Thyroid gland (tissue), 4 donors: ENCODE measurements around the gene EFCAB6. TPM values are rescaled to one million over a fixed set of nuclear protein-coding genes. Genes with fewer than 3 reads are reported as not detected.

Source experiments
- DNase-seq, 2 donors: peaks; one replicate each; pipeline ENCODE4 v3.0.0-alpha.2; 2019
- H3K27ac ChIP-seq, 3 donors: fragments of 200-600 bp; sonication (generic); 1 replicate in 2 of 3; 2 replicates in 1 of 3; pipeline ENCODE4 v1.5.1; 2016 to 2019; ENCODE audit warnings: mild to moderate bottlenecking in 1 of 3, moderate library complexity in 1 of 3
- H3K27me3 ChIP-seq: fragments of 200-600 bp; sonication (generic); one replicate; pipeline ENCODE4 v1.5.1; 2019
- H3K36me3 ChIP-seq, 2 donors: fragments of 200-600 bp; sonication (generic); one replicate each; pipeline ENCODE4 v1.5.1; 2016 to 2019
- H3K4me1 ChIP-seq, 2 donors: fragments of 200-600 bp; sonication (generic); one replicate each; pipeline ENCODE4 v1.5.1; 2017 to 2019
- H3K4me3 ChIP-seq, 3 donors: fragments of 200-600 bp; sonication (generic); replicated peaks in 1 of 3; 1 replicate in 2 of 3; 2 replicates in 1 of 3; pipeline ENCODE4 v1.5.1; 2016; ENCODE audit warnings: mild to moderate bottlenecking in 1 of 3
- H3K9me3 ChIP-seq: fragments of 200-600 bp; sonication (generic); one replicate; pipeline ENCODE4 v1.5.1; 2017
- POLR2A ChIP-seq, 2 donors: fragments of 450-650 bp; IDR thresholded peaks; one replicate each; pipeline ENCODE4 v1.6.1; 2017; ENCODE audit warnings: antibody characterized with exemption in 2 of 2, mild to moderate bottlenecking in 2 of 2, moderate library complexity in 1 of 2
- WGBS, 2 donors: methylation state at CpG; one replicate each; pipeline ENCODE4 v1.1.5; 2017; 5-methylcytosine and 5-hydroxymethylcytosine counted together
- intact Hi-C: fragments of 100-400 bp; cut with DNase I; formaldehyde crosslinking; loops from one replicate; pipeline ENCODE4 v1.15.1; 2023
- total RNA-seq, 4 donors: library from RNA; depleted of rRNA; stranded (reverse); fragments of >200 nt; gene quantifications; one replicate each; pipeline ENCODE4 v1.2.3, GENCODE V29; 2016
- TF ChIP-seq, protein P1 (sequence below), 6 experiments: fragments of 200-600 bp in 3 of 6; fragments of 450-650 bp in 3 of 6; sonication (generic) in 3 of 6; IDR thresholded peaks; one replicate each; pipeline ENCODE4 v1.5.1; 2016 to 2019; ENCODE audit warnings: antibody characterized with exemption in 6 of 6, mild to moderate bottlenecking in 2 of 6, inconsistent platforms in 1 of 6, moderate library complexity in 1 of 6

The EFCAB6 gene
- total RNA-seq, 4 donors from 2014 or later: 10.9 to 26.1 (median 14.1) TPM

DNA sequence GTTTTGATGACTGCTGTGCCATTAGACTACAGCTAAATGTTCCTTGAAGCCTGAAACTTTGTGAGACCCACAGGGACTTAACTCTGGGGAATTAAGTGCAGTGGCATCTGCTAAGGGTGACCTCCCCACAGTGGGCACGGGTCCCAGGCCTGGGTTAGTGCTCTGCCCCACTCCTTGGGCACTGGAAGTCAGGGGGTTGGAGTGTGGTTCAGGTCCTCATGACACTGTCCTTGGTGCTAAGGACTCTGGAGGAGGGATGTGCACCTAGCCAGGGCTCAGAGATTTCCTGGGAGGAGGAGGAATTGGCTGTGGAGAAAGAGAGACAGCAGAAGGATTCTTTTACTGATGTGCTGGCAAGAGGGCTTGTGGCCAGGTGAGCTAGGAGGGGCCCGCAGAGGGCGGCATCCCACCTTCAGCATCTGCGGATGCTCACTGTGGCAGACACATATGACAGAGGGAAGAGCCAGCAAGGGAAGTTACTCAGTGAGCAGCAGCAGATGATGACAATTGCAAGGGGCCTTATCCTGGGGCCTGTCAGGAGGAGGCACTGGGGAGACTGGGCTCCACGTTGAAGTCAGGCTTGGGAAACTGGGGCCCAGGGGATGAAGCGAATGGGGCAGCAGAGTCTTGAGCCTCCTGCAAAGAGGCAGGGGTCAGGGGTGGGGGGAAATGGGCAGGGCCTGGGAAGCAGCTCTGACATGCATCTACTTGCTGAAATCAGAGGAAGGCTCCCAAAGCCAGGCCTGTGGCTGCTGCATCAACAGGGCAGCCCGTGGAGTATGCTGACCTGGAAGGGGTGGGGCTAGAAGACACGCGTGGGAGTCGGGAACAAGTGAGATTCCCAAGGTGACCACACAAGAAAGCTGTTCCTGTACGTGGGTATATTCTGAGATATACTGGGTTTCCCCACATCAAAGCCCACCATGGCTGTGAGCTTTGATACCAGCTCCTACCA lies 256.3 kb downstream of the EFCAB6 start:
- no peak for TF ChIP-seq POLR2A (IDR thresholded peaks at IDR 0.05)
- no peak for DNase-seq
- Histone ChIP-seq H3K36me3 (no peaks in the 10 kb centered on the region), H3K4me3 (no peak overlapping the region), H3K27me3 (no peaks in the 10 kb centered on the region), H3K9me3 (no peaks in the 10 kb centered on the region), H3K4me1 (no peaks in the 10 kb centered on the region), H3K27ac (no peak overlapping the region)
- WGBS, 2 donors: 81 to 82% methylated on average over 11 of the region's 11 CpGs
- intact Hi-C loops: no loop called here

DNA sequence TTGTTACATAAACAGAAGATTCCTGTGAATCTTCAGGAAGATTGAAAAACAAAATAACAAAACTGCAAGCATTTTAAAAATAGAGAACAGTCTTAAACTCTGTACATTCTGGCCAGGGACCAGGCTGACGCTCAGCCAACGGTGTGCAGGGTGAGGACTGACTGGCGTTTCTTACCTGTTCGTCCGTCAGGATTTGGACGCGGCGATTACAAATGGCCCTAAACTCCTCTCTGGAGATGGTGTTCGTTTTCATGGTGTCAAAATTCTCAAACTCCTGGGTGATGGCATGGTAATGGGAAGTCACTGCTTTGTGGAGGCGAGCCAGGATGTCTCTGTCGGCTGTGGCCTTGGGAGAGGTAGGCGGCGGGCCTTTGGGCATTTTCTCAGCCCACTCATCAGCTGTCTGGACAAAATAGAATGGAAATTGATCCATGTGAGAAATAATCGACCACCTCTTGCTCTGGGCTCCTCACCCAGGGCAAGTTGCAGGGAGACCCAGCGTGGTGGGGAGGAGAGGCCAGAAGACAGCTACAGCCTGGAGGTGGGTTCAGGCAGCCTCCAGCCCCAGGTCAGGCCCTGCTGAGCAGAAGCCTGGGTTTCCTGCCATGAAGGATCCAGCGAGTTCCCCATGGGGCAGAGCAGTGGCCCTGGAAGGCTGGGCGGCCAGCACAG lies 257.3 kb downstream of the EFCAB6 start:
- H3K4me3 ChIP-seq: no peak overlapping the region
- no peaks in the 10 kb centered on the region for H3K36me3 ChIP-seq
- H3K4me1 ChIP-seq: no peaks in the 10 kb centered on the region
- H3K27ac ChIP-seq: no peak overlapping the region
- H3K27me3 ChIP-seq: no peaks in the 10 kb centered on the region
- H3K9me3 ChIP-seq: no peaks in the 10 kb centered on the region
- intact Hi-C loops: no loop called here
- TF ChIP-seq, protein P1, sequence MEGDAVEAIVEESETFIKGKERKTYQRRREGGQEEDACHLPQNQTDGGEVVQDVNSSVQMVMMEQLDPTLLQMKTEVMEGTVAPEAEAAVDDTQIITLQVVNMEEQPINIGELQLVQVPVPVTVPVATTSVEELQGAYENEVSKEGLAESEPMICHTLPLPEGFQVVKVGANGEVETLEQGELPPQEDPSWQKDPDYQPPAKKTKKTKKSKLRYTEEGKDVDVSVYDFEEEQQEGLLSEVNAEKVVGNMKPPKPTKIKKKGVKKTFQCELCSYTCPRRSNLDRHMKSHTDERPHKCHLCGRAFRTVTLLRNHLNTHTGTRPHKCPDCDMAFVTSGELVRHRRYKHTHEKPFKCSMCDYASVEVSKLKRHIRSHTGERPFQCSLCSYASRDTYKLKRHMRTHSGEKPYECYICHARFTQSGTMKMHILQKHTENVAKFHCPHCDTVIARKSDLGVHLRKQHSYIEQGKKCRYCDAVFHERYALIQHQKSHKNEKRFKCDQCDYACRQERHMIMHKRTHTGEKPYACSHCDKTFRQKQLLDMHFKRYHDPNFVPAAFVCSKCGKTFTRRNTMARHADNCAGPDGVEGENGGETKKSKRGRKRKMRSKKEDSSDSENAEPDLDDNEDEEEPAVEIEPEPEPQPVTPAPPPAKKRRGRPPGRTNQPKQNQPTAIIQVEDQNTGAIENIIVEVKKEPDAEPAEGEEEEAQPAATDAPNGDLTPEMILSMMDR (IDR thresholded peaks at IDR 0.05): no peak
- no peak for TF ChIP-seq POLR2A (IDR thresholded peaks at IDR 0.05)
- DNase-seq: no peak
- WGBS, 2 donors: 94 to 95% methylated on average over 16 of the region's 17 CpGs

DNA sequence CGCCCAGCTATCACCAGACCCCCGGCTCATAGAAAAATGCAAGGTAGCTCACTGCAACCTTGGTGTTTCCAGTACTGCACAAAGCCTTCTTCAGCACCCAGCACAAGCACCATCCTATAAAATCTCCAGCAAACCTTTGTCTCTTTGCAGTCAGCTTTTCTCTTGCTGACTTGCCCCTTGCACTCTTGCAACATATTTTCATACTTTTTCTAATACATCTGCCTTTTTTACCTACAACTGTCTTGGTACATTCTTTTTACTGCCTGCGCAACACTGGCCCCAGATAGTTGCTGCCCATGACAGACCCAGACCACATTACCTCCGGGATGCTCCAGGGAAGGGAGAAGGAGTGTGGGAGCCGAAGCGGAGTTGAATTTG lies 257.9 kb downstream of the EFCAB6 start:
- no peak for DNase-seq
- 92 to 97% methylated on average over 6 of the region's 6 CpGs for WGBS, 2 donors
- H3K27ac ChIP-seq: no peak overlapping the region
- no peaks in the 10 kb centered on the region for H3K36me3 ChIP-seq
- no peaks in the 10 kb centered on the region for H3K4me1 ChIP-seq
- intact Hi-C loops: no loop called here
- H3K27me3 ChIP-seq: no peaks in the 10 kb centered on the region
- no peaks in the 10 kb centered on the region for H3K9me3 ChIP-seq
- TF ChIP-seq, protein P1 (IDR thresholded peaks at IDR 0.05): no peak
- no peak for TF ChIP-seq POLR2A (IDR thresholded peaks at IDR 0.05)
- no peak overlapping the region for H3K4me3 ChIP-seq

DNA sequence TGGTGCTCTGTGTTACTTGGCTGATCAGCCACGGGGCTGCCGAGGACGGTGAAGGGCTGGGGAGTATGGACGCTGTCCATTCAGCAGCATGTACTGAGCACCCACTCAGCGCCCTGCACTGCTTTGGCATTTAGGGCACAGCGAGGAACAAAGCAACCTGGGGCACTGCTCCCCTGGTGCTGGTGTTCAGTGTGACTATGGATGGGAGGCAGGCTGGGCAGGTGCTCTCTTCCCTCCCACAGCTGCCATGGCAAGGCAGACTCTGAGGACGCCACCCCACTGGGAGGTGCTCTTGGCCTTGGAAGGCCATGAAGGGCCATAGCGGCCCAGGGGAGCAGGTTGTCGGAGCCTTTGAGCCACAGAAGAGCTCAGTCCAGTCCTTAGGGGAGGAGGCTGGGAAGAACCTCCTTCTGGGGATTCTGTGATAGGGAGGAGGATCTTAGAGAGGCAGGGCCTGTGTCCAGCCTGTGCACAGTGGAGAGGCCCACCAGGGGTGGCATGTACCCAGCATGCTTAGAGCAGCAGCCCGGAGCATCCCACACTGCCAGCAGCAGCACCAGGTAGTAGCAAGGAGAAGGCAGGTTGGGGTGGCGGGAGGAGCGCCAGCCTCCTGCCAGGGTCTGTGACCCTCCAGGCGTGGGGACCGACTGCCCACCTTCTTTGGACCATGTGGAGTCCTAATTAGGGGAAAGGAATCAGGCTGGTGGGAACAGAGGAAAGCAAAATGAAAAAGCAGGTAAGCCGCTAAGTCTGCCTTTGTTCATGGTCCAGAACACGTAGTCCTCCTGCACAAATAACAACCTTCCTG lies 258.4 kb downstream of the EFCAB6 start:
- DNase-seq: no peak
- intact Hi-C loops: no loop called here
- H3K27me3 ChIP-seq: no peaks in the 10 kb centered on the region
- no peaks in the 10 kb centered on the region for H3K9me3 ChIP-seq
- H3K27ac ChIP-seq: no peak overlapping the region
- no peaks in the 10 kb centered on the region for H3K36me3 ChIP-seq
- H3K4me1 ChIP-seq: no peaks in the 10 kb centered on the region
- WGBS, 2 donors: 90 to 93% methylated on average over 12 to 16 of the region's 16 CpGs
- TF ChIP-seq, protein P1 (IDR thresholded peaks at IDR 0.05): no peak
- TF ChIP-seq POLR2A (IDR thresholded peaks at IDR 0.05): no peak
- no peak overlapping the region for H3K4me3 ChIP-seq

DNA sequence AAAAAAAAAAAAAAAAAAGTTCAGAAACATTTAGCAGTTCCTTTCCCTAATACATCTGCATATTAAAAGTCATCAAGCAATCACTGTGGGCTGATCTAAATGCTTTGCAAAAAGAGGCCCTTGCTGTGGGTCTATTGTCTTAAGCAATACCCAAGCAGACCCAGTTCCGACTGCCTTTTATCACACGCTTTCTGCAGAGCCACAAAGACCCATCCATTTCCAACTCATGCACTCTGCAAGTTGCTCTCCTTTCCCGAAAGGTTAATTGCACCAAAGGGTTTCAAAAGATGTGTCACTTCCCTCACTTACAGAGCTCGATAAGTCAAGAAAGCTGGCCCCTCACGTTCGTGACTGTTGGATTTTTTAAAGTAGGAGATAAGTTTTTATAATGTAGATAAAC lies 261.4 kb downstream of the EFCAB6 start:
- 86 to 92% methylated on average over 6 of the region's 6 CpGs for WGBS, 2 donors
- intact Hi-C loops: no loop called here
- Histone ChIP-seq H3K27me3 (no peaks in the 10 kb centered on the region), H3K4me1 (no peaks in the 10 kb centered on the region), H3K36me3 (no peaks in the 10 kb centered on the region), H3K27ac (no peak overlapping the region), H3K4me3 (no peak overlapping the region), H3K9me3 (no peaks in the 10 kb centered on the region)
- no peak for DNase-seq
- TF ChIP-seq, protein P1 (IDR thresholded peaks at IDR 0.05): no peak
- TF ChIP-seq POLR2A (IDR thresholded peaks at IDR 0.05): no peak
